Ascending aorta (tissue), 2 donors: ENCODE results near the gene MRPL39. TPM values are rescaled to one million over a fixed set of nuclear protein-coding genes. Genes with fewer than 3 reads are reported as not detected.
A peak's percentile ranks its signal among the peaks of the same experiment; 100 is the strongest.

Source experiments
- DNase-seq, 2 donors: peaks; one replicate each; pipeline ENCODE4 v3.0.0-alpha.2; 2019; ENCODE audit warnings: low spot score in 2 of 2
- H3K27ac ChIP-seq, 2 donors: fragments of 200-600 bp; sonication (generic); one replicate each; pipeline ENCODE4 v1.5.1; 2016 to 2017; ENCODE audit warnings: mild to moderate bottlenecking in 1 of 2
- H3K27me3 ChIP-seq: fragments of 200-600 bp; sonication (generic); one replicate; pipeline ENCODE4 v1.5.1; 2017
- H3K36me3 ChIP-seq, 2 donors: fragments of 200-600 bp; sonication (generic); one replicate each; pipeline ENCODE4 v1.5.1; 2016
- H3K4me1 ChIP-seq, 2 donors: fragments of 200-600 bp; sonication (generic); one replicate each; pipeline ENCODE4 v1.5.1; 2016 to 2017; ENCODE audit warnings: mild to moderate bottlenecking in 1 of 2
- H3K4me3 ChIP-seq, 2 donors: fragments of 200-600 bp; sonication (generic); one replicate each; pipeline ENCODE4 v1.5.1; 2016 to 2017; ENCODE audit warnings: mild to moderate bottlenecking in 1 of 2
- H3K9me3 ChIP-seq, 2 donors: fragments of 200-600 bp; sonication (generic); one replicate each; pipeline ENCODE4 v1.5.1; 2016
- CTCF ChIP-seq, 3 experiments: fragments of 200-600 bp in 2 of 3; fragments of 450-650 bp in 1 of 3; sonication (generic) in 2 of 3; IDR thresholded peaks; one replicate each; pipeline ENCODE4 v1.5.1; 2016 to 2019; ENCODE audit warnings: antibody characterized with exemption in 3 of 3, mild to moderate bottlenecking in 1 of 3, moderate library complexity in 1 of 3
- intact Hi-C: fragments of 100-400 bp; cut with DNase I; formaldehyde crosslinking; loops from one replicate; pipeline ENCODE4 v1.15.1; 2023
- total RNA-seq: library from RNA; depleted of rRNA; stranded (reverse); fragments of >200 nt; gene quantifications from one replicate; pipeline ENCODE4 v1.1.0, GENCODE V29; 2016

MRPL39 gene
- total RNA-seq, 1 donor from 2014 or later, result 26.1 TPM

- peak in 2 of 3 experiments; percentile 20 to 35 for TF ChIP-seq CTCF (IDR thresholded peaks at IDR 0.05)
- H3K4me1 ChIP-seq, result peaks cover 0 to 3% of the 10 kb centered on the region in 2 donors
- H3K27ac ChIP-seq, result peak overlapping the region; percentile 83 to 91
- H3K36me3 ChIP-seq, result no peaks in the 10 kb centered on the region
- no peaks in the 10 kb centered on the region for H3K9me3 ChIP-seq
- H3K27me3 ChIP-seq, result no peaks in the 10 kb centered on the region
- intact Hi-C loops, result loop anchor here (2.0 to 10.0 kb wide), 3 partner anchors 45 to 173 kb away; partner anchors contain the start of genes ATP5PF, GABPA and MRPL39
- DNase-seq, result peak; percentile 36 to 83
- peak overlapping the region; percentile 65 to 86 for H3K4me3 ChIP-seq
Measured at GRCh38 chr21:25561668-25562641, 45.3 kb downstream of the MRPL39 start.

GRCh38 chr21:25560891-25561290 is 46.4 kb downstream of the MRPL39 start:
- Histone ChIP-seq H3K9me3 (no peaks in the 10 kb centered on the region), H3K27me3 (no peaks in the 10 kb centered on the region), H3K36me3 (no peaks in the 10 kb centered on the region), H3K4me3 (peak overlapping the region in 1 of 2 donors; percentile 86), H3K27ac (peak overlapping the region; percentile 83 to 91), H3K4me1 (peaks cover 0 to 3% of the 10 kb centered on the region in 2 donors)
- no peak for TF ChIP-seq CTCF (IDR thresholded peaks at IDR 0.05)
- DNase-seq, result no peak
- intact Hi-C loops, result loop anchor here (5.0 to 10.0 kb wide), 2 partner anchors 46 to 136 kb away; partner anchors contain the start of gene MRPL39

- no peaks in the 10 kb centered on the region for H3K27me3 ChIP-seq
- H3K36me3 ChIP-seq, result no peaks in the 10 kb centered on the region
- H3K4me1 ChIP-seq, result peaks cover 0 to 3% of the 10 kb centered on the region in 2 donors
- TF ChIP-seq CTCF (IDR thresholded peaks at IDR 0.05), result no peak
- H3K9me3 ChIP-seq, result no peaks in the 10 kb centered on the region
- H3K27ac ChIP-seq, result peak overlapping the region in 1 of 2 donors; percentile 91
- DNase-seq, result no peak
- H3K4me3 ChIP-seq, result no peak overlapping the region
- intact Hi-C loops, result loop anchor here (5.0 to 10.0 kb wide), 2 partner anchors 47 to 135 kb away; partner anchors contain the start of gene MRPL39
Measured at GRCh38 chr21:25560271-25560685, 47.0 kb downstream of the MRPL39 start.

GRCh38 chr21:25559746-25560145 is 47.5 kb downstream of the MRPL39 start:
- Histone ChIP-seq H3K27me3 (no peaks in the 10 kb centered on the region), H3K9me3 (no peaks in the 10 kb centered on the region), H3K27ac (no peak overlapping the region), H3K4me3 (no peak overlapping the region), H3K36me3 (no peaks in the 10 kb centered on the region), H3K4me1 (peaks cover 0 to 3% of the 10 kb centered on the region in 2 donors)
- no peak for DNase-seq
- intact Hi-C loops, result loop anchor here (5.0 to 10.0 kb wide), 2 partner anchors 48 to 135 kb away; partner anchors contain the start of gene MRPL39
- TF ChIP-seq CTCF (IDR thresholded peaks at IDR 0.05), result no peak

GRCh38 chr21:25558123-25558522 is 49.2 kb downstream of the MRPL39 start:
- Histone ChIP-seq H3K4me3 (no peak overlapping the region), H3K9me3 (no peaks in the 10 kb centered on the region), H3K27ac (no peak overlapping the region), H3K4me1 (peaks cover 0 to 3% of the 10 kb centered on the region in 2 donors), H3K36me3 (no peaks in the 10 kb centered on the region), H3K27me3 (no peaks in the 10 kb centered on the region)
- TF ChIP-seq CTCF (IDR thresholded peaks at IDR 0.05), result no peak
- intact Hi-C loops, result no loop called here
- no peak for DNase-seq
